WERI-Rb-1 (cell line): ENCODE measurements around the gene NUDT17.

Source experiments
- DNase-seq: peaks from one replicate; pipeline ENCODE4 v3.0.0-alpha.2; 2020
- H3K27ac ChIP-seq: fragments of 250-450 bp; sonication (Bioruptor Pico); 2 replicates; pipeline ENCODE4 v1.5.1; 2020; ENCODE audit warnings: mild to moderate bottlenecking, moderate library complexity
- H3K27me3 ChIP-seq: fragments of 250-450 bp; sonication (Bioruptor Pico); 2 replicates; pipeline ENCODE4 v1.5.1; 2021; ENCODE audit warnings: mild to moderate bottlenecking, low read depth, moderate library complexity; ENCODE audit not compliant: insufficient read depth, severe bottlenecking
- H3K36me3 ChIP-seq: fragments of 250-450 bp; sonication (Bioruptor Pico); 2 replicates; pipeline ENCODE4 v1.5.1; 2020; ENCODE audit warnings: mild to moderate bottlenecking, moderate library complexity
- H3K4me3 ChIP-seq: 2 replicates; pipeline ENCODE4 v1.5.1; 2011; ENCODE audit warnings: low read depth, mild to moderate bottlenecking, control low read depth, low read length
- H3K9me3 ChIP-seq: fragments of 250-450 bp; sonication (Bioruptor Pico); 2 replicates; pipeline ENCODE4 v1.5.1; 2021; ENCODE audit warnings: mild to moderate bottlenecking, moderate library complexity; ENCODE audit not compliant: severe bottlenecking
- CTCF ChIP-seq: IDR thresholded peaks from 2 replicates; pipeline ENCODE4 v1.5.1; 2011; ENCODE audit warnings: low read depth, mild to moderate bottlenecking, control low read depth, inconsistent platforms, low read length

NUDT17 gene

GRCh38 chr1:145895471-145895870 lies 50.0 kb downstream of the NUDT17 start:
- Histone ChIP-seq H3K4me3 (no peak overlapping the region), H3K9me3 (no peaks in the 10 kb centered on the region), H3K27ac (no peak overlapping the region), H3K27me3 (no peaks in the 10 kb centered on the region), H3K36me3 (no peaks in the 10 kb centered on the region)
- no peak for TF ChIP-seq CTCF
- DNase-seq, result no peak

GRCh38 chr1:145897969-145898368 lies 52.5 kb downstream of the NUDT17 start:
- Histone ChIP-seq H3K9me3 (no peaks in the 10 kb centered on the region), H3K27ac (no peak overlapping the region), H3K36me3 (no peaks in the 10 kb centered on the region), H3K27me3 (no peaks in the 10 kb centered on the region), H3K4me3 (no peak overlapping the region)
- no peak for TF ChIP-seq CTCF
- no peak for DNase-seq
